Midbrain (tissue), 1 donor: ENCODE results near the gene CASP1.
"Not testable (repeated sequence)": the region's sequence is repeated elsewhere in the genome, so short reads cannot be mapped to it uniquely, and the experiment has no call there.

Experiments
- DNase-seq: peaks from one replicate; lab custom pipeline; 2025; lab: John Stamatoyannopoulos, UW

CASP1 gene

GRCh38 chr11:105045676-105046296 lies 10.8 kb upstream of the CASP1 start:
- DNase-seq = no peak

DNA sequence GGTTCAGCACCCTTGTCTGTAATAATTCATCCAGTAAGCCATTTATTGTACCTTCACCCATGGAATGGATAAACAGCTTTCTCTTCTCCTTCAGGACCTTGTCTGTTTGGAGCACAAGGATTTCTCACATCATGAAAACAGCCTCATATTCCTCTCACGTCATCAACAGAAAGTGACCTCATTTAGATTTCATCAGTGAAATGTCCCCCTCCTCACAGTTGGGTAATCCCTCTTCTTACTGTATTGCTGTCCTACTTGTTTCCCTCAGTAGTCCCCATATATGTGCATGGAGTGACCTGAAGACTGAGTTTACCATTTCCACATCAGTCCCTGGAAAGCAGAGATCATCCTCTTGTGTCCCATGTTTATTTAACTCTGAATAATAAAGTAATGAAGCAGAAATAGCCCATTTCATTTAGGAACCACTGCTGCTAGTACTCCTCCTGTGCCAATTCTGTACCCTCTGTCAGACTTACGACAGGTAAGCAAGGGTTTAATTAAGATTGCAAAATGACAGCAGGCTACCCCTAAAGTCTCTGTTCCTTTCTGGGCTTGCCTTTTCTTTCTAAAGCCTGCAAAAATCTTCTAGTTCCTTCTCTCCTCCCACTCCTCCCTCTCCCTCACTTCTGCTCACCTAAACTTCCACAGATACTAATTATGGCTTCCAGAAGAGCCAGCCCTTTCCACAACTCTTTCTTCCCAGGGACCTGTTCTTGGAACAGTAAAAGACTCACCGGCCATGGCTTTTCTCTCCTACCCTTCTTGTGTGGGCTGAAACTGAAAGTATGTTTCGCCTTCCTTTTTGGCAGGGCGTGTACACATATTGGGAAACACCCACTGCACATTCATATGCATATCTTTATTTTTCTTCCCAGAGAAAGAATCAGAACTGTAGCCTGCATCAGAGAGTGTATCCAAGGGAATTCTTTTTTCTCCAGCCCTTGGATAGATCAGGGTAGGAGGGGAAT lies 9.9 kb upstream of the CASP1 start, which contains the start of gene CARD16:
Gene CARD16, minus strand, starts transcription at position 779 of the 968 bp plus-strand sequence. Its CDS starts 38 bp downstream, at position 741.
- DNase-seq = not testable (repeated sequence)

- no peak for DNase-seq
These were observed 7.2 kb upstream of the CASP1 start for GRCh38 chr11:105042178-105042577.

DNA sequence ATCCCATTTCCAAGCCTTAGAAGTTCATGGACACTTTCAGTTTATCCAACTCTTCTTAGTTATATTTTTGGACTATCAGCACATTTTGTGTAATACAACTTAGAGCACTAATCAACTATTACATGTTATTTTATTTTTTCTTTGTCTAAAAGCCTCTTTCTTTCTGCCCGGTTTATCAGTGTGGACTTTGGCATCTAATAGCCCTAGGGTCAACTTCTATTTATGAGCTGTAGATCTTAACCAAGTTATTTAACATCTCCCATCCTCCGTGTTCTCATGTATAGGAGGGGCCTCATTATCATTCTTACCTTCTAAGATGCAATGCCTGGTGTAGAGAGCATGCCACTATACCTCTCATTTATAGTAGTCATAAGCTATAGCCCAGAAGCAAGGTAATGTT lies 5.8 kb upstream of the CASP1 start:
- no peak for DNase-seq

GRCh38 chr11:105034388-105034787 lies 556 bp downstream of the CASP1 start:
- DNase-seq = not testable (repeated sequence)

DNA sequence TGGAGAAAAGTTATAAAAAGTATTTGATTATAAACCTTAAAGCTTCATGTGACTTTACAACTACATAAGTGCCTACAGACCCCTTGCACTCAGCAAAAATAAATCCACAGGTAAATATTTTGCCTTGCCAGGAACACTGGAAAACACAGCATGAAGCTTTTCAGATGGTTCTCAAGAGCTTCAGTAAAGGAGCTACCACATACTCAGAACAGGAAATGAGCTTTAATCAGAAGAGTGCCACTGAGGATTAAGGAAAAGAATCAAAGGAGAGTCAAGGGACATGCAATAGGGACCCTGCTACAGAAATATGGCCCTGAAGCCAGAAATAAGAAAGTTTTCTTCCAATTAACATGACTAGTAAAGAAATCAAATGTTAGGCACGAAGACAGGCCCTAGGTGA lies 1.2 kb downstream of the CASP1 start:
- DNase-seq = no peak

GRCh38 chr11:105033343-105033742 lies 1.6 kb downstream of the CASP1 start:
- DNase-seq = no peak

- DNase-seq = no peak
These were observed 2.4 kb downstream of the CASP1 start for GRCh38 chr11:105032495-105032894.

DNA sequence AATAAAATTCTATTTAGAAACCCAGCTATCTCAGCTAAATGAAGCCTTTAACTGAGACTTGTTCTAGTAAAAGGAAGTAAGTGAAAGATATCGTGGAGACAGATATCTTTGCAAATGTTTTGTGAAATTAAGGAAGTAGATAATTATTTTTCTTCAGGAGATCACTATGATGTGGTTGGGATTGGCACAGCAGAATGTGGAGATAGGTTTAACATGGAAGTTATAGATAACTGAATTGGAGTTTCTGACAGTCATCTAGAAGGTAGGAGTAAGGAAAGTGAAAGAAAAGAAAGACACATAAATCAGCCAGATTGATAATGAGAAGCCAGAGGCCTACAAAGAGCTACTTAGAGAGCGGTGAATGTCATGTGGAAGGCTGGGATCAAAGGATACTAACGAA lies 7.3 kb downstream of the CASP1 start:
- no peak for DNase-seq

DNA sequence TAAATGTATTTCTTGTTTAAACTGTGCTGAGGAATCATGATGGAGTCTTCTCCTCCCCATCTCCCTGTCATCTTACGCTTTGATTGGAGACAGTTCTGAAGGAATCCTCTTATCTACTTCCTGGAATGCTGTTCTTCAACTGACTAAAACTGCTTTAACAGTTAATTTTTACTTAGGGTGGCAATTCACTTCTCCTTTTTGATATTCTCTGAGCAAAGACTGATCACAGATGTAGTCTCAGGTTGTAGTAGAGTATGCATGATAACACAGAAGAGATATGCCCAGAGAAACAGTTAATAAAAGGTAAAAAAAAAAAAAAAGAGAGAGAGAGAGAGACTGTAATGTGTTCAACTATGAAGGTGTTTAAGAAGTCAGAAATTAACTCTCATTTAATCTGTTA lies 10.6 kb downstream of the CASP1 start:
- DNase-seq = no peak

DNA sequence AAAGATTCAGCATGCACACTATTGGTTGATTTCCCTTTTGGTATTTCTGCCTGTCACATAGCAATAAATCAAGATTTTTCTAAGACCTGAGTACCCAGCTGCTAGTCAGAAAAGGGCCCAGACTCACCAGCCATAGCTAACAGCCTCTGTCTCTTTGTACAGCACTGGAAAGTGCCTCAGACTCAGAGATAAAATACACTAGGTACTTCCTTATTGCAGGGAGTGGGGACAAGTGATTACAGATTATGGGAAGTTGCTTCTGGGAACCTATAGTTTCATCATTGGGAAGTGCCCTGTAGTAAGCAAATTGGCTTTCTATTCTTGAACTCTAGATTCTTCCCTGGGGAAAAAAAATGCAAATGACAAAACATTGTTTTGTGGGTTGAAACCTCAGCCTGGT lies 11.9 kb downstream of the CASP1 start, which contains the start of gene CASP5:
Gene CASP5, minus strand, starts transcription at position 166 of the 400 bp plus-strand sequence. Its CDS starts 32 bp downstream, at position 134.
- no peak for DNase-seq

DNA sequence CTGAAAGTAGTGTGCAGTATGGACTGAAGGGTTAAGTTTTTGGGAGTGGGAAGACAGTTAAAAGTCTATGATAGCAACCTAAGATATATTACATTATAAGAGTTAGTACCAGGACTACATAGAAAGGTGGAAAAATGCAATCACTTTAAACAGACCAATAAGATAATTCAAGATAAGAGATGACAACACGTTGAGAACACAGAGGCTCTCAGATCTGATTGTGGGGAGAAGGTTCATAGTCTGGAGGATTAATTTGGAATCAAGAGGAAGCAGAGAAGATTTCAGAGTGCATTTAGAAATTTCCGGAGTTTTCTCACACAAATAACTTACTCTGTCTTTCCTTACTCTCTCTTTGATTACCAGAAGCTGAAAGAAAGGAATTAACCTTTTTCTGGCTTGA lies 12.4 kb downstream of the CASP1 start:
- no peak for DNase-seq

DNA sequence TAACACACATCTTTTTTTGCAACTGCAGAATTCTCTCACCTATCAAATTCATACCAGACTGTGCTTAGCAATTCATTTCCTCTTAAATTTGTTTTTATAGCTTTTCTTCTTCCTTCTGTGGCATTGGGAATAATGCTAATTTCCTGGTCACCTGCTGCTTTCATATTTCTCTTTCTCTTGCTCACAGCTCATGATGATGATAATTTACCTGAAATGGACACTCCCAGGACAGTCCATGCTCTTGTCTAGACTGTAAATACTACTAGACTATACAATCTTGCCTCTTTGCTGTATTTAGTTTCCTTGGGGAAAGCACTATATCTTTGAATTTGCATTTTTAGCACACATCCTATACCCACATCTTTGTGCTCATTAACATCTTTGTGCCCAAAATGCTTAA lies 27.5 kb downstream of the CASP1 start:
- no peak for DNase-seq

DNA sequence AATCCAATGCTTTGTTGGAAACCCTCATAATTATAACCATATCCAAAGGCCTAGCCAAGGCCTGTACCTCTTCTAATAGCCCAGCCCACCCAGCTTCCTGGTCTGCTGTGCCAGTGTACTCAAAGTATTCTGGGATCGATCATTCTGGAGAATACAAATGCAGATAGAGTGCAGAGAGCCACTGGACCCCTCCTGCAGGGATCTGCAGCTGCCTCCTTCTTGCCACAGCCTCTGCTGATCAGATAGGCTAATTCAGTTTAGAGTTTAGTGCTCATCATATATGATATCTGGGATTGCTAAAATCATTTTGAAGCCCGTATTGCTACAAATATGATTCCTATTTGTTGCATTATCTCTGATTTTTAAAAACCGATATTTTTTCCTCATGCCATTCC lies 29.5 kb downstream of the CASP1 start:
- DNase-seq = no peak

GRCh38 chr11:105004021-105004420 lies 30.9 kb downstream of the CASP1 start:
- no peak for DNase-seq

- DNase-seq = no peak
These were observed 31.8 kb downstream of the CASP1 start for GRCh38 chr11:105003151-105003550.

GRCh38 chr11:105000797-105001196 lies 34.1 kb downstream of the CASP1 start:
- DNase-seq = no peak

DNA sequence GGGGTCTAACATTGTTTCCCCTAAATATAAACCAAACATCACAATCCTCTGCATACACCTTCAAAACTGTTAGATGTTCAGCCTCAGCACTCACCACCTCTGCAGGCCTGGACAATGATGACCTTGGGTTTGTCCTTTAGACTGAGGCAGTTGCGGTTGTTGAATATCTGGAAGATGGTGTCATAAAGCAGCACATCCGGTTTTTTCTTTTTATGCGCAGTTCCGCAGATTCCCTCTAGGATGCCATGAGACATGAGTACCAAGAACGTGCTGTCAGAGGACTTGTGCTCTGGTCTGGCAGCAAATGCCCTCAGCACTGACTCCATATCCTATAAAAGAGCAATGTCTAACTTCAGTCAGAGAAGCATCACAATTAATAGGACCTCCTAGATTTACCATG lies 34.8 kb downstream of the CASP1 start:
- DNase-seq = no peak

GRCh38 chr11:104999721-105000120 lies 35.2 kb downstream of the CASP1 start:
- DNase-seq = no peak

GRCh38 chr11:104997288-104997687 lies 37.7 kb downstream of the CASP1 start:
- no peak for DNase-seq

GRCh38 chr11:104995001-104995408 lies 39.9 kb downstream of the CASP1 start:
- DNase-seq = no peak

DNA sequence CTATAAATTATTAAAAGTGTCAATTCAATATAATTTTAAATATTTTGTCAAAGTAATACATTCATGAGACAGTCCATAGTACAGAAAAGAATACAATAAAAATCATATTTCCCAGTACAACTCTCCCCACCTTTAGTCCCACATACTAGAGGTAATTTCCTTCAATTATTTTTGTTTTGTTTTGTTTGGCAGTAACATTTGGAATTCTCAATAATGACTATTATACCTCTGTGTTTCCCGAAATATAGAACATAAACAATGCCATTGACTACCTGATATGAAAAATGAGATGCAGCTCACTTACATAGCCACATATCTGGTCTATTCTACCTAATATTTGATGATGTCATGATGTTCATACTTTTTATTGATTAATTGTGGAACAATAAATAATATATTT lies 42.2 kb downstream of the CASP1 start:
- no peak for DNase-seq

DNA sequence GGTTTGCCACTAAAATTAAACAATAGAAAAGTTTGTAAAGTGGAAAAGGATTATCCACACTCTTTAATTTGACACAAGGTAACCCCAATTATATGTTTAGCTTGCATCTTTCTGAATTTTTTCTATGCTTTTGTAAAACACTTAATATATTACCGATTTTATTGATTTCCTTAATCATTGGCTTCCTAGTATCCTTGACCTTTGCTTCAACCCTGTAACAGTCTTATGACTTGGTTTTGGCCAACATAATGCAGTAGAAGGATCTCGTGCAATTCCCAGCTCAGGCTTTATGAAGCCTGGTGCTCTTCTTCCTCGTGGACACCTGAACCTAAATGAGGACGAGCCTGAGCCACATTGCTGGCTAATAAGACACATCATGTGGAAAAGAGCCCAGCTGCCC lies 43.0 kb downstream of the CASP1 start:
- DNase-seq = no peak
